Activated naive CD4-positive, alpha-beta T cell treated with anti-CD3 and anti-CD28 coated beads for 36 hours (primary cell): Measurements from ENCODE around the gene CLK2. TPM values are rescaled to one million over a fixed set of nuclear protein-coding genes. Genes with fewer than 3 reads are reported as not detected.

Source experiments
- CTCF ChIA-PET: fragments of 350-600 bp; sonication (Branson Sonifier 250); formaldehyde crosslinking; loops from one replicate; lab custom pipeline; 2021; ENCODE audit warnings: antibody characterized with exemption; lab: Charles Lee
- DNase-seq: peaks from one replicate; pipeline ENCODE4 v3.0.0-alpha.2; 2020
- H3K27ac Mint-ChIP-seq: one replicate; pipeline ENCODE4 v1.8.0; 2021; ENCODE audit warnings: mild to moderate bottlenecking, mixed read lengths
- H3K27me3 Mint-ChIP-seq: one replicate; pipeline ENCODE4 v1.8.0; 2021; ENCODE audit warnings: low read depth, mixed read lengths
- H3K36me3 Mint-ChIP-seq: one replicate; pipeline ENCODE4 v1.8.0; 2021; ENCODE audit warnings: low read depth, mixed read lengths
- H3K4me1 Mint-ChIP-seq: one replicate; pipeline ENCODE4 v1.8.0; 2021; ENCODE audit warnings: low read depth, mixed read lengths
- H3K4me3 Mint-ChIP-seq: one replicate; pipeline ENCODE4 v1.8.0; 2021; ENCODE audit warnings: mild to moderate bottlenecking, moderate library complexity, mixed read lengths
- H3K9me3 Mint-ChIP-seq: one replicate; pipeline ENCODE4 v1.8.0; 2021; ENCODE audit warnings: mixed read lengths
- intact Hi-C: fragments of 100-400 bp; cut with micrococcal nuclease; formaldehyde crosslinking; loops from one replicate; pipeline ENCODE4 v1.15.1; 2023
- total RNA-seq, 2 experiments: library from RNA; stranded (reverse); gene quantifications; one replicate each; pipeline ENCODE4 v1.2.3, GENCODE V29; 2021

Gene CLK2
- total RNA-seq, 2 experiments from 2014 or later = 52.6 to 54.5 TPM

GRCh38 chr1:155261493-155261851 is 11.8 kb downstream of the CLK2 start:
- Mint-ChIP-seq H3K36me3 (peaks cover 53% of the 10 kb centered on the region), H3K9me3 (no peaks in the 10 kb centered on the region), H3K4me1 (peaks cover 27% of the 10 kb centered on the region), H3K4me3 (peak overlapping the region; percentile 95), H3K27me3 (no peaks in the 10 kb centered on the region), H3K27ac (peak overlapping the region; percentile 93)
- peak; percentile 58 for DNase-seq
- CTCF ChIA-PET = interaction anchor here (1.0 to 4.0 kb wide), 4 partner anchors 11 to 62 kb away, joined by 3 to 64 read pairs (median 6); partner anchors contain the start of genes MTX1 and THBS3
- intact Hi-C loops = loop anchor here (5.0 kb wide), 1 partner anchor 601 kb away; no protein-coding TSS in a partner anchor

- H3K4me1 Mint-ChIP-seq = peaks cover 32% of the 10 kb centered on the region
- no peaks in the 10 kb centered on the region for H3K9me3 Mint-ChIP-seq
- H3K4me3 Mint-ChIP-seq = no peak overlapping the region
- peaks cover 51% of the 10 kb centered on the region for H3K36me3 Mint-ChIP-seq
- H3K27ac Mint-ChIP-seq = peak overlapping the region; percentile 20
- CTCF ChIA-PET = interaction anchor here (1.1 to 4.0 kb wide), 3 partner anchors 10 to 63 kb away, joined by 3 to 64 read pairs (median 3); no protein-coding TSS in a partner anchor
- no peaks in the 10 kb centered on the region for H3K27me3 Mint-ChIP-seq
- no peak for DNase-seq
- intact Hi-C loops = loop anchor here (5.0 kb wide), 1 partner anchor 602 kb away; no protein-coding TSS in a partner anchor
Observed at GRCh38 chr1:155260276-155260675, 13.0 kb downstream of the CLK2 start.

- Mint-ChIP-seq H3K27me3 (no peaks in the 10 kb centered on the region), H3K4me3 (peak overlapping the region; percentile 75), H3K36me3 (peaks cover 23% of the 10 kb centered on the region), H3K4me1 (peaks cover 32% of the 10 kb centered on the region), H3K27ac (peak overlapping the region; percentile 33), H3K9me3 (no peaks in the 10 kb centered on the region)
- intact Hi-C loops = no loop called here
- DNase-seq = no peak
- CTCF ChIA-PET = interaction anchor here (1.2 kb wide), 1 partner anchor 66 kb away, joined by 3 read pairs; no protein-coding TSS in a partner anchor
Observed at GRCh38 chr1:155256058-155256852, 17.0 kb downstream of the CLK2 start.

- Mint-ChIP-seq H3K4me1 (peaks cover 28% of the 10 kb centered on the region), H3K36me3 (peaks cover 21% of the 10 kb centered on the region), H3K27me3 (no peaks in the 10 kb centered on the region), H3K9me3 (no peaks in the 10 kb centered on the region), H3K4me3 (peak within 1 kb of the TSS; percentile 75), H3K27ac (peak within 1 kb of the TSS; percentile 46)
- CTCF ChIA-PET = interaction anchor here (1.2 kb wide), 1 partner anchor 67 kb away, joined by 3 read pairs; no protein-coding TSS in a partner anchor
- intact Hi-C loops = loop anchor here (1.0 kb wide), 2 partner anchors 18 to 53 kb away; partner anchors contain the start of genes CLK2 and FDPS
- peak; percentile 86 for DNase-seq
Observed at GRCh38 chr1:155255243-155256007, 17.9 kb downstream of the CLK2 start, which contains the start of gene ENTREP3. TSS of gene ENTREP3 (minus strand) at chr1:155255483. CDS start at chr1:155254877, 606 bp downstream.

GRCh38 chr1:155254714-155255242 is 18.5 kb downstream of the CLK2 start:
- CTCF ChIA-PET = no interaction called here
- intact Hi-C loops = loop anchor here (1.0 to 5.0 kb wide), 3 partner anchors 19 to 248 kb away; partner anchors contain the start of genes CLK2 and FDPS
- DNase-seq = no peak
- Mint-ChIP-seq H3K4me3 (peak overlapping the region; percentile 75), H3K27ac (no peak overlapping the region), H3K27me3 (no peaks in the 10 kb centered on the region), H3K36me3 (peaks cover 17% of the 10 kb centered on the region), H3K4me1 (peaks cover 26% of the 10 kb centered on the region), H3K9me3 (no peaks in the 10 kb centered on the region)

- H3K27me3 Mint-ChIP-seq = no peaks in the 10 kb centered on the region
- peak overlapping the region; percentile 75 for H3K4me3 Mint-ChIP-seq
- intact Hi-C loops = loop anchor here (5.0 kb wide), 1 partner anchor 248 kb away; no protein-coding TSS in a partner anchor
- no peaks in the 10 kb centered on the region for H3K9me3 Mint-ChIP-seq
- H3K36me3 Mint-ChIP-seq = peaks cover 17% of the 10 kb centered on the region
- H3K4me1 Mint-ChIP-seq = peaks cover 26% of the 10 kb centered on the region
- H3K27ac Mint-ChIP-seq = no peak overlapping the region
- CTCF ChIA-PET = no interaction called here
- no peak for DNase-seq
Observed at GRCh38 chr1:155254228-155254713, 19.0 kb downstream of the CLK2 start.

GRCh38 chr1:155253797-155254196 is 19.5 kb downstream of the CLK2 start:
- no peak for DNase-seq
- intact Hi-C loops = loop anchor here (5.0 kb wide), 1 partner anchor 249 kb away; no protein-coding TSS in a partner anchor
- Mint-ChIP-seq H3K4me1 (peaks cover 26% of the 10 kb centered on the region), H3K27me3 (no peaks in the 10 kb centered on the region), H3K9me3 (no peaks in the 10 kb centered on the region), H3K4me3 (peak overlapping the region; percentile 75), H3K36me3 (peaks cover 17% of the 10 kb centered on the region), H3K27ac (no peak overlapping the region)
- CTCF ChIA-PET = no interaction called here

- Mint-ChIP-seq H3K4me3 (peak overlapping the region; percentile 4), H3K36me3 (peaks cover 12% of the 10 kb centered on the region), H3K9me3 (no peaks in the 10 kb centered on the region), H3K27me3 (no peaks in the 10 kb centered on the region), H3K27ac (no peak overlapping the region), H3K4me1 (peaks cover 26% of the 10 kb centered on the region)
- CTCF ChIA-PET = interaction anchor here (3.4 to 4.2 kb wide), 3 partner anchors 55 to 70 kb away, joined by 14 to 118 read pairs (median 34); partner anchors contain the start of genes FDPS and RUSC1
- no peak for DNase-seq
- intact Hi-C loops = loop anchor here (5.0 kb wide), 1 partner anchor 249 kb away; no protein-coding TSS in a partner anchor
Observed at GRCh38 chr1:155253208-155253607, 20.1 kb downstream of the CLK2 start.

- H3K9me3 Mint-ChIP-seq = no peaks in the 10 kb centered on the region
- H3K27me3 Mint-ChIP-seq = no peaks in the 10 kb centered on the region
- intact Hi-C loops = loop anchor here (5.0 kb wide), 1 partner anchor 251 kb away; no protein-coding TSS in a partner anchor
- H3K36me3 Mint-ChIP-seq = peaks cover 9% of the 10 kb centered on the region
- no peak overlapping the region for H3K4me3 Mint-ChIP-seq
- H3K4me1 Mint-ChIP-seq = peaks cover 26% of the 10 kb centered on the region
- no peak for DNase-seq
- CTCF ChIA-PET = interaction anchor here (0.8 to 4.2 kb wide), 34 partner anchors 9 to 578 kb away, joined by 3 to 118 read pairs (median 8); partner anchors contain the start of genes CLK2, FDPS, HCN3 and KRTCAP2
- H3K27ac Mint-ChIP-seq = no peak overlapping the region
Observed at GRCh38 chr1:155251566-155251965, 21.7 kb downstream of the CLK2 start.

- Mint-ChIP-seq H3K4me1 (peaks cover 26% of the 10 kb centered on the region), H3K4me3 (peak overlapping the region; percentile 47), H3K27me3 (no peaks in the 10 kb centered on the region), H3K9me3 (no peaks in the 10 kb centered on the region), H3K27ac (no peak overlapping the region), H3K36me3 (peaks cover 4% of the 10 kb centered on the region)
- CTCF ChIA-PET = interaction anchor here (0.5 to 4.2 kb wide), 48 partner anchors 9 to 579 kb away, joined by 3 to 118 read pairs (median 5); partner anchors contain the start of genes CLK2, FDPS, HCN3 and KRTCAP2
- peak; percentile 98 for DNase-seq
- intact Hi-C loops = loop anchor here (1.0 to 5.0 kb wide), 6 partner anchors 10 to 341 kb away; partner anchors contain the start of gene FDPS
Observed at GRCh38 chr1:155250633-155251449, 22.5 kb downstream of the CLK2 start.
